T-helper 1 cell (primary cell): ENCODE data around the gene OR5P2.
"Not testable (repeated sequence)": the region's sequence is repeated elsewhere in the genome, so short reads cannot be mapped to it uniquely, and the experiment has no call there.

Source experiments
- DNase-seq, 5 donors: peaks; one replicate each; pipeline ENCODE4 v3.0.0-alpha.2; 2012 to 2020
- total RNA-seq, 4 donors: gene quantifications; one replicate each; lab custom pipeline; 2026; lab: John Stamatoyannopoulos, UW

Gene OR5P2
- 0 reads per million in 4 donors for total RNA-seq

GRCh38 chr11:7796842-7797241 is at the start of gene OR5P2:
Gene OR5P2, minus strand, starts transcription at chr11:7796942. Its CDS starts 0 bp downstream, at chr11:7796942.
- no peak for DNase-seq

- DNase-seq: no peak
Observed at GRCh38 chr11:7846003-7846402, 49.3 kb upstream of the OR5P2 start.

GRCh38 chr11:7844986-7845385 is 48.2 kb upstream of the OR5P2 start:
- no peak for DNase-seq

- DNase-seq: no peak
Observed at GRCh38 chr11:7844521-7844920, 47.8 kb upstream of the OR5P2 start.

GRCh38 chr11:7840578-7840977 is 43.8 kb upstream of the OR5P2 start:
- no peak for DNase-seq

- DNase-seq: no peak
Observed at GRCh38 chr11:7833527-7833926, 36.8 kb upstream of the OR5P2 start.

GRCh38 chr11:7830740-7831139 is 34.0 kb upstream of the OR5P2 start, which contains the start of gene OR5P3:
Gene OR5P3, minus strand, starts transcription at chr11:7830840.
- no peak for DNase-seq

- DNase-seq: no peak
Observed at GRCh38 chr11:7826324-7826723, 29.6 kb upstream of the OR5P2 start.

- DNase-seq: not testable (repeated sequence)
Observed at GRCh38 chr11:7820417-7820816, 23.7 kb upstream of the OR5P2 start.

- not testable (repeated sequence) for DNase-seq
Observed at GRCh38 chr11:7814897-7815296, 18.2 kb upstream of the OR5P2 start.

GRCh38 chr11:7810301-7810700 is 13.6 kb upstream of the OR5P2 start:
- DNase-seq: not testable (repeated sequence)

GRCh38 chr11:7793233-7793632 is 3.5 kb downstream of the OR5P2 start:
- DNase-seq: no peak

GRCh38 chr11:7787239-7787638 is 9.5 kb downstream of the OR5P2 start:
- DNase-seq: no peak

- DNase-seq: no peak
Observed at GRCh38 chr11:7775689-7776088, 21.1 kb downstream of the OR5P2 start.

- DNase-seq: not testable (repeated sequence)
Observed at GRCh38 chr11:7764301-7764700, 32.4 kb downstream of the OR5P2 start.

- no peak for DNase-seq
Observed at GRCh38 chr11:7759010-7759409, 37.7 kb downstream of the OR5P2 start.

- no peak for DNase-seq
Observed at GRCh38 chr11:7749456-7749855, 47.3 kb downstream of the OR5P2 start.
